ENCODE measurements around the gene CHSY1.
"Not testable (repeated sequence)": the region's sequence is repeated elsewhere in the genome, so short reads cannot be mapped to it uniquely, and the experiment has no call there.

The CHSY1 gene, protein sequence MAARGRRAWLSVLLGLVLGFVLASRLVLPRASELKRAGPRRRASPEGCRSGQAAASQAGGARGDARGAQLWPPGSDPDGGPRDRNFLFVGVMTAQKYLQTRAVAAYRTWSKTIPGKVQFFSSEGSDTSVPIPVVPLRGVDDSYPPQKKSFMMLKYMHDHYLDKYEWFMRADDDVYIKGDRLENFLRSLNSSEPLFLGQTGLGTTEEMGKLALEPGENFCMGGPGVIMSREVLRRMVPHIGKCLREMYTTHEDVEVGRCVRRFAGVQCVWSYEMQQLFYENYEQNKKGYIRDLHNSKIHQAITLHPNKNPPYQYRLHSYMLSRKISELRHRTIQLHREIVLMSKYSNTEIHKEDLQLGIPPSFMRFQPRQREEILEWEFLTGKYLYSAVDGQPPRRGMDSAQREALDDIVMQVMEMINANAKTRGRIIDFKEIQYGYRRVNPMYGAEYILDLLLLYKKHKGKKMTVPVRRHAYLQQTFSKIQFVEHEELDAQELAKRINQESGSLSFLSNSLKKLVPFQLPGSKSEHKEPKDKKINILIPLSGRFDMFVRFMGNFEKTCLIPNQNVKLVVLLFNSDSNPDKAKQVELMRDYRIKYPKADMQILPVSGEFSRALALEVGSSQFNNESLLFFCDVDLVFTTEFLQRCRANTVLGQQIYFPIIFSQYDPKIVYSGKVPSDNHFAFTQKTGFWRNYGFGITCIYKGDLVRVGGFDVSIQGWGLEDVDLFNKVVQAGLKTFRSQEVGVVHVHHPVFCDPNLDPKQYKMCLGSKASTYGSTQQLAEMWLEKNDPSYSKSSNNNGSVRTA

GRCh38 chr15:101251830-101252820, at the start of gene CHSY1:
TSS of gene CHSY1 (minus strand) at chr15:101252048. CDS start at chr15:101251456, 592 bp downstream.
- no peaks in the 10 kb centered on the region for H3K9me3 Mint-ChIP-seq
- ATAC-seq (peak; percentile 82), DNase-seq (peak; percentile 92)
- no peaks in the 10 kb centered on the region for H3K27me3 Mint-ChIP-seq
- peak within 1 kb of the TSS; percentile 89 to 90 for H3K4me3 Mint-ChIP-seq
- peaks cover 69% of the 10 kb centered on the region for H3K4me1 Mint-ChIP-seq
- H3K27ac Mint-ChIP-seq: peak within 1 kb of the TSS; percentile 93 to 96

DNA sequence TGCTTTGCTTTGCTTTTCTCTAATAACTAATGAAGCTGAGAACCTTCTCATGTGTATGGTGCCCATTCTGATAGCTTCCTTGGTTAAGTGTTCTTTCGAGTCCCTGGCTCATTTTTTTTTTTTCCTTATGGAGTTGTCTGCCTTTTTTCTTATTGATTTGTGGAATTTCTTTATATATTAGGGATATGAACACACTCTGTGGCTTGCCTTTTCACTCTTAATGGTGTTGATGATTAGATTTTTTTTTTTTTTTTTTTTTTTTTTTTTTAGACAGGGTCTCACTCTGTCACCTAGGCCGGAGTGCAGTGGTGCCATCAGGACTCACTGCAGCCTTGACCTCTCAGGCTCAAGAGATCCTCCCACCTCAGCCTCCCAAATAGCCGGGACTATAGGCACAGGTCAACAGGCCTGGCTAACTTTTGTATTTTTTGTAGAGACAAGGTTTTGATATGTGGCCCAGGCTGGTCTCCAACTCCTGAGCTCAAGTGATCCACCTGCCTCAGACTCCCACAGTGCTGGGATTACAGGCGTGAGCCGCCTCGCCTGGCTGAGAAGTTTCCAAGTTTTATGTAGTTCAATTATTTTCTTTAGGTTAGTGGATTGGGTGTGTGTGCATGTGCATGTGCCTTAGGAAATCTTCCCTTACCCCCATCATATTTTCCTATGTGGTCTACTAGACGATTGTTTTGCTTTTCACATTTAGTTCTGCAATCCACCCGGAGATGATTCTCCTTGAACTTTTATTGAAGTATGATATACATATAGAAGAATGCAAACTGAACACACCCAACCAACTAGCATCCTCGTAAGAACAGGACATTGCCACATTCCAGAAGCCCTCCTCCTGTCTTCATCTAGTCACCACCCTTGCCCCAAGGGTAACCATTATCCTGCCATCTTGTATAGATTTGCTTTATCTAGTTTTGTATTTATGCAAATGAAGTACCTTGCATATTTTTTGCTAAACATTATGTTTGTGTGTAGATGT, 44.9 kb upstream of the CHSY1 start:
- H3K4me1 Mint-ChIP-seq: peaks cover 34% of the 10 kb centered on the region
- DNase-seq (no peak), ATAC-seq (no peak)
- H3K4me3 Mint-ChIP-seq: peak overlapping the region; percentile 97
- no peaks in the 10 kb centered on the region for H3K9me3 Mint-ChIP-seq
- no peaks in the 10 kb centered on the region for H3K27me3 Mint-ChIP-seq
- H3K27ac Mint-ChIP-seq: no peak overlapping the region

GRCh38 chr15:101295607-101296161, 43.8 kb upstream of the CHSY1 start:
- no peak for ATAC-seq

GRCh38 chr15:101294731-101295606, 43.1 kb upstream of the CHSY1 start, which contains the start of gene SNRPA1:
TSS of gene SNRPA1 (minus strand) at chr15:101295248. CDS start at chr15:101295178, 70 bp downstream.
- H3K9me3 Mint-ChIP-seq: no peaks in the 10 kb centered on the region
- H3K27ac Mint-ChIP-seq: peak within 1 kb of the TSS; percentile 98 to 99
- peak; percentile 96 to 97 for DNase-seq
- peak within 1 kb of the TSS; percentile 97 for H3K4me3 Mint-ChIP-seq
- no peaks in the 10 kb centered on the region for H3K27me3 Mint-ChIP-seq
- peak; percentile 90 for ATAC-seq
- peaks cover 52% of the 10 kb centered on the region for H3K4me1 Mint-ChIP-seq

More at GRCh38 chr15:101295607-101296161, 43.8 kb upstream of the CHSY1 start:
- peaks cover 45% of the 10 kb centered on the region for H3K4me1 Mint-ChIP-seq
- peak overlapping the region; percentile 28 to 98 for H3K27ac Mint-ChIP-seq
- H3K27me3 Mint-ChIP-seq: no peaks in the 10 kb centered on the region
- no peak for DNase-seq
- no peaks in the 10 kb centered on the region for H3K9me3 Mint-ChIP-seq
- peak overlapping the region; percentile 97 for H3K4me3 Mint-ChIP-seq

DNA sequence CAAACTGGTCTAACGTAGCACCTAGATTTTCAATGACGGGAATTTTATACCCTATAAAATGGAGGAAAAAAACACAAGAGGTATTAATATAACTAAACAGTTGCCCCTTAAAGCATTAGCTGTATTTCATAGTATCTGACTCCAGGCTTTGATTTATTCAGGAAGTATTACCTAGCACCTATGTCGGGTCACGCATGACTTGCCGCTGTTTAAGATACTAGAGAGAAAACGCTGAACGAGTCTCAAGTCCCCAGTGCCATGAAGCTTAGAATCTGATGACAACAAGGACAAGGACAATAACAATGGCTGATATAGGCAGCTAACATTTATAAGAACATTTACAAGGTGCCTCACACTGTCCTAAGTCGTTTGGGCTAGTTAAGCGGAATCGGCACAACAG, 41.3 kb upstream of the CHSY1 start:
- H3K4me1 Mint-ChIP-seq: peaks cover 68% of the 10 kb centered on the region

DNA sequence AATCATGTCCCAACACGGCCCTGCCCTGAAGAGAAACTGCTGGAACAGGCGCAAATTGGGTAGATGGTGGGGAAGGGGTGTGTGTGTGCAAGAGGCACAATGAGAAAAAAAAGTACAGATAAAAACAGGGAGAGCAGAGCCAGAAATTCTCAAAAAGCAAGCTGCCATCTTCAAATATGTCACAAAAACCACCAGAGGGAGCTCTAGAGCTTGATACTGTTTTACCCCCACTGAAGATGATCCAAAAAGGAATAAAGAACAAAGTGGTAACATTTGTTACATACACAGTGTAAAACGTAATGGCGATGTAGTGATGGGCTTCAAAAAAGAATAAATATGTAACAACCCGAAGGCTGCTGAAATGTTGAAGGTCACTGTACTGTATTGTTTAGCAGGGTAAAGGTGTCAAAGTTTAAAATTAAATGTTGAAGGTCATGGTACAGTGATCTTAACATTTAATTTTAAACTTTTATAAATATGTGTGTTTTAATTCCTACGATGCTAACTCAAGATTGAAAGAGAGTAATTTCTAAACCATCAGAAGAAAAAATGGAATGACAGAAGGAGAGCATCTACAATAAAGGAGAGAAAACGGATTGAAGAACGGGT, 37.2 kb upstream of the CHSY1 start:
- peaks cover 55% of the 10 kb centered on the region for H3K4me1 Mint-ChIP-seq
- peak; percentile 48 for ATAC-seq
- H3K9me3 Mint-ChIP-seq: no peaks in the 10 kb centered on the region
- DNase-seq: peak in 1 of 2 donors; percentile 32
- H3K4me3 Mint-ChIP-seq: no peak overlapping the region
- peak overlapping the region in 1 of 2 donors; percentile 74 for H3K27ac Mint-ChIP-seq
- no peaks in the 10 kb centered on the region for H3K27me3 Mint-ChIP-seq

More for the DNA sequence above, 41.3 kb upstream of the CHSY1 start:
- DNase-seq (no peak), ATAC-seq (no peak)
- Mint-ChIP-seq H3K4me3 (peak overlapping the region; percentile 97), H3K27me3 (no peaks in the 10 kb centered on the region), H3K27ac (peak overlapping the region; percentile 98 to 99), H3K9me3 (no peaks in the 10 kb centered on the region)

GRCh38 chr15:101287342-101287741, 35.5 kb upstream of the CHSY1 start:
- not testable (repeated sequence) for H3K27ac Mint-ChIP-seq, H3K4me3 Mint-ChIP-seq, H3K9me3 Mint-ChIP-seq, ATAC-seq, H3K27me3 Mint-ChIP-seq, DNase-seq
- H3K4me1 Mint-ChIP-seq: peaks cover 41% of the 10 kb centered on the region

DNA sequence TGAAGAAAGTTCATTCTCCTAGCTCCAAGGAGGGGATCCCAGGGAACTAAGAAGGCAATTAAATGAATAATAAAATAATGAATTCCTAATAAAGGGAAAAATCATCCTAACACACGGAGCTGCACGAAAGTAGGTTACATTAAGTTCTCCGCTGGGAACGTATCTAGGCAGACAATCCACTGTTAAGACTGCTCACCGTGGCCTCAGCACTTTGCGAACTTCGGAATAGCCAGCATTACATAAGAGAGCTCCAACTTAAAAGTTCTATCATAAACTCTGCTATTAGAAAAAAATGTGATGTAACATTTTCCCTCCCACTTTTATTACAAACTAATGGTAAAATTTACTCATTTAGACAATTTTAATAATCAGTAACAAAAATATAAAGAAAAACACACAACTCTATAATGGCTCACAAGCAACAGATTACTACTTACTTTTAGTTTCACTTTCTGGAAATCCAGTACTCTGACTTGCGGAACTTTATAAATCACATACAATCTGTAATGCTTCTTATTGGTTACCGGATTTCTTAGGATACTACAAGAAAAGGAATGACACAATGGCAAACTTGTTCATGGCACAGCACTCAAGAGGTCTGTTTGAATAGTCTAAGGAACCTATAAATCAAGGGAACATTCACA, 34.7 kb upstream of the CHSY1 start:
- no peak overlapping the region for H3K4me3 Mint-ChIP-seq
- no peak for ATAC-seq
- no peaks in the 10 kb centered on the region for H3K27me3 Mint-ChIP-seq
- no peak for DNase-seq
- H3K27ac Mint-ChIP-seq: peak overlapping the region in 1 of 2 donors; percentile 34
- no peaks in the 10 kb centered on the region for H3K9me3 Mint-ChIP-seq
- H3K4me1 Mint-ChIP-seq: peaks cover 34% of the 10 kb centered on the region

DNA sequence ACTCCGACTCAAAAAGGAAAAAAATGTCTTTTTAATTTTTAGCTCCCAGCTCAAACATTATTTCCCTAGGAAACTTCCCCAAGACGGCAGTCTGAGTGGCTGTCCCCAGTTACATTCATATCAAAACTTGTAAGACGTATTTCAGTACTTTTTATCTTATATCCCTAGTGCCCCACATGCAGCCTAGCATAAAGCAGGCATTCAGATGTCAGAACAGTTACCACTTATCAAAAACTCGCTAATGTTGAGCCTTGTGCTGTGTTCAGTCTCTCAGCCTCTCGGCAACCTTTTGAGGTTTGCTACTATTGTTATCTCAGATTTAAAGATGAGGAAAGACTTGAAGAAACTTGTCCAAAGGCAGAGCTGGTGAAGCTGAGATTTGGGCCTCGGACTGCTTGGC, 32.1 kb upstream of the CHSY1 start:
- ATAC-seq (no peak), DNase-seq (no peak)
- H3K9me3 Mint-ChIP-seq: no peaks in the 10 kb centered on the region

DNA sequence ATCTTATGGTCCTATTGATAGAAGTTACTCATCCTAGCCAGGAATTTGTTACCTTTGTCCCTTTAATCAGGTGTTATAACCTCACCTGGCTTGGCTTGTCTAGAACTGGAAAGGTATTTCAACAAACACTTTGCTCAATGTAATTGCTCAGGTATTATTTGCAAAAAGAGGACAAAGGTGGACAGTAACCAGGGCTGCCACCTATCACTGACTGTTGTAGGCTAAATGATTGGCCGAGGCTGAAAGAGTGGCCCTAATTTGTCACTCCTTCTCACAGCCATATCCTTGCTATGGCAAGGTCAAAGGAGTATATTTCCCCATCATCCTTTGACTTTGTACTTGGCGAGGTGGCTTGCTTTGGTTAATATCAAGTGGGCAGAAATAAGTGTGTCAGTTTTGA, 28.2 kb upstream of the CHSY1 start:
- Mint-ChIP-seq H3K27me3 (no peaks in the 10 kb centered on the region), H3K27ac (no peak overlapping the region), H3K4me1 (peaks cover 23% of the 10 kb centered on the region), H3K9me3 (no peaks in the 10 kb centered on the region), H3K4me3 (no peak overlapping the region)
- ATAC-seq (no peak), DNase-seq (no peak)

More for the DNA sequence above, 32.1 kb upstream of the CHSY1 start:
- no peak overlapping the region for H3K27ac Mint-ChIP-seq
- no peaks in the 10 kb centered on the region for H3K27me3 Mint-ChIP-seq
- H3K4me3 Mint-ChIP-seq: no peak overlapping the region
- peaks cover 9% of the 10 kb centered on the region for H3K4me1 Mint-ChIP-seq

DNA sequence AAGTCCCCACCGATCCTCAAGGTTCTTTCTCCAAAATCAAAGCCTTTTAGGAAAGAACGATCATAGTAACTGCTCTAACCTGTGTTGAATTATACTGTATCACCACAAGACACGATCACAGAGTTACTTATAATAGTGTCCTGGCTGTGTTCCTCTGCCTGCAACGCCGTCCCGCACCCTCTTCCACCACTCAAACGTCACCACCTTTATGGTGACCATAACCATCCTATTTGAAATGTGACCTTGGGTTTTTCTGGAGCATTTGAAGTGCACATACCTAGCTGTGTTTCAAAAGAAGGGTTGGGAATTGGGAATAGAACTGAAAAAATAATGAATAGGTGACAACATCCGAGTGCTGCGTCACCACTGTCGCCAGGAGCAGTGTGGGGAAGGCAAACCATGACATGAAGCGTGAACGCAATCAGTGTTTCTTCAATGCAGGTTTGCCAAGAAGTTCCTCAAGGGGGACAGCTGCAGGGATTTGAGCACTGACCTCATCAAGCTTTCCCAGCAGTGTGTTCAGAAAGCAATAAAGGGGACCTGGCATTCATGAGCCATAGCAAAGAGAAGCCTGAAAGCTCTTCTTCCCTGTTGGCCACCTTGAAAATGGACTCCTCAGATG, 26.2 kb upstream of the CHSY1 start:
- Mint-ChIP-seq H3K9me3 (no peaks in the 10 kb centered on the region), H3K4me3 (peak overlapping the region; percentile 94 to 98), H3K27me3 (no peaks in the 10 kb centered on the region), H3K4me1 (peaks cover 31% of the 10 kb centered on the region), H3K27ac (peak overlapping the region in 1 of 2 donors; percentile 91)
- DNase-seq (no peak), ATAC-seq (no peak)
